Nephron (organoid): ENCODE results near the gene RHBDF2.

Source experiments
- H3K27ac Mint-ChIP-seq, 3 experiments: 2 replicates each; pipeline ENCODE4 v1.8.0; 2020; ENCODE audit warnings: mixed read lengths in 3 of 3, mild to moderate bottlenecking in 2 of 3, moderate library complexity in 1 of 3
- H3K27me3 Mint-ChIP-seq: 2 replicates; pipeline ENCODE4 v1.8.0; 2021; ENCODE audit warnings: low read depth, mild to moderate bottlenecking, moderate library complexity, mixed read lengths
- H3K36me3 Mint-ChIP-seq: 2 replicates; pipeline ENCODE4 v1.8.0; 2020; ENCODE audit warnings: low read depth, mixed read lengths
- H3K4me1 Mint-ChIP-seq: 2 replicates; pipeline ENCODE4 v1.8.0; 2020; ENCODE audit warnings: mixed read lengths
- H3K4me3 Mint-ChIP-seq, 3 experiments: 2 replicates each; pipeline ENCODE4 v1.8.0; 2020; ENCODE audit warnings: mild to moderate bottlenecking in 3 of 3, mixed read lengths in 3 of 3, moderate library complexity in 2 of 3
- H3K9me3 Mint-ChIP-seq: 2 replicates; pipeline ENCODE4 v1.8.0; 2020; ENCODE audit warnings: mixed read lengths
- TF ChIP-seq, protein P1 (sequence below), 3 experiments: fragments of 200-600 bp; sonication (generic); IDR thresholded peaks; one replicate each; pipeline ENCODE4 v1.5.0; 2021; ENCODE audit warnings: antibody characterized with exemption in 3 of 3; ENCODE audit not compliant: unreplicated experiment in 3 of 3

The RHBDF2 gene

GRCh38 chr17:76467809-76468633, 33.2 kb downstream of the RHBDF2 start:
- H3K4me1 Mint-ChIP-seq, result peaks cover 5% of the 10 kb centered on the region
- H3K27ac Mint-ChIP-seq, result no peak overlapping the region
- no peaks in the 10 kb centered on the region for H3K9me3 Mint-ChIP-seq
- H3K27me3 Mint-ChIP-seq, result peaks cover 24% of the 10 kb centered on the region
- TF ChIP-seq, protein P1, sequence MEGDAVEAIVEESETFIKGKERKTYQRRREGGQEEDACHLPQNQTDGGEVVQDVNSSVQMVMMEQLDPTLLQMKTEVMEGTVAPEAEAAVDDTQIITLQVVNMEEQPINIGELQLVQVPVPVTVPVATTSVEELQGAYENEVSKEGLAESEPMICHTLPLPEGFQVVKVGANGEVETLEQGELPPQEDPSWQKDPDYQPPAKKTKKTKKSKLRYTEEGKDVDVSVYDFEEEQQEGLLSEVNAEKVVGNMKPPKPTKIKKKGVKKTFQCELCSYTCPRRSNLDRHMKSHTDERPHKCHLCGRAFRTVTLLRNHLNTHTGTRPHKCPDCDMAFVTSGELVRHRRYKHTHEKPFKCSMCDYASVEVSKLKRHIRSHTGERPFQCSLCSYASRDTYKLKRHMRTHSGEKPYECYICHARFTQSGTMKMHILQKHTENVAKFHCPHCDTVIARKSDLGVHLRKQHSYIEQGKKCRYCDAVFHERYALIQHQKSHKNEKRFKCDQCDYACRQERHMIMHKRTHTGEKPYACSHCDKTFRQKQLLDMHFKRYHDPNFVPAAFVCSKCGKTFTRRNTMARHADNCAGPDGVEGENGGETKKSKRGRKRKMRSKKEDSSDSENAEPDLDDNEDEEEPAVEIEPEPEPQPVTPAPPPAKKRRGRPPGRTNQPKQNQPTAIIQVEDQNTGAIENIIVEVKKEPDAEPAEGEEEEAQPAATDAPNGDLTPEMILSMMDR (IDR thresholded peaks at IDR 0.05; ENCODE audit: unreplicated experiment in 3 of 3), result no peak
- no peaks in the 10 kb centered on the region for H3K36me3 Mint-ChIP-seq
- H3K4me3 Mint-ChIP-seq, result no peak overlapping the region

DNA sequence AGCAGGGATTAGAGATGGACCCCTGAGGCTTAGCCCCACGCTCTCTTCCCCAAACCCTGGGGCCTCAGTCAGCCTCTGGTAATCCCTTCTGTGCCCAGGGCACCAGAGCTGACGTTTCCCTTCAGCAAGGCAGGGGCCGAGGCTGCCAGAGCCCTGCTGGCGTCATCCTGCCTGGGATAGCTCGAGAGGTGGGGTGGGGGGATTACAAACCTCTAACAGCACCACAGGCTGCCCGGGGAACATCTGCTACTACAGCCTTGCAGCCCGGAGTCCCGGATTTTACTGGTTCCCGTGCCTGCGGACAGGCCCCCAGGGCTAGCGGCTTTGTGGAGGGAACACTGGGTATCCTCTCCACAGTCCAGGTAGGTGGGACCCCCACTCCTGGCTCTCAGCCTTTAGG, 33.9 kb downstream of the RHBDF2 start, which contains the start of gene AANAT:
TSS of gene AANAT (plus strand) at position 238 of the 400 bp plus-strand sequence. CDS start 1,144 bp downstream, outside the sequence.
- Mint-ChIP-seq H3K4me1 (peaks cover 5% of the 10 kb centered on the region), H3K9me3 (no peaks in the 10 kb centered on the region), H3K27me3 (peaks cover 28% of the 10 kb centered on the region), H3K27ac (no peak within 1 kb of the TSS), H3K36me3 (no peaks in the 10 kb centered on the region), H3K4me3 (no peak within 1 kb of the TSS)
- TF ChIP-seq, protein P1 (IDR thresholded peaks at IDR 0.05; ENCODE audit: unreplicated experiment in 3 of 3), result no peak

DNA sequence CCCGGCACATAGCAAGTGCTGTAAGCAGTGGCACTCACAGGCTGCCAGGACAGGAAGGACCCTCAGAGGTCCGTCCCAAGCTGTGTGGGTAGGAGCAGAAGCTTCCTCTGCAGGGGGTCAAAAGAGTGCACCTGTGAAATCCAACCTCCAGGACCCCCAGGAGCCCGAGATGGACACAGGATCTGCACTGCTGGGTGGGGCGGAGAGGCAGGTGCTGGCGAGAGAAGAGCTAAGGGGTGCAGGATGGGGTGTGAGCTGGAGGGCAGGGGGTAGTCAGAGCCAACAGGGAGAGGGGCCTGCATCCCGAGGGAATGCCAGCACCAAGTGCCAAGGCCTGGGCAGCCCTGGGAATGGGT, 34.5 kb downstream of the RHBDF2 start:
- H3K27me3 Mint-ChIP-seq, result peaks cover 29% of the 10 kb centered on the region
- TF ChIP-seq, protein P1 (IDR thresholded peaks at IDR 0.05; ENCODE audit: unreplicated experiment in 3 of 3), result no peak
- no peak overlapping the region for H3K27ac Mint-ChIP-seq

DNA sequence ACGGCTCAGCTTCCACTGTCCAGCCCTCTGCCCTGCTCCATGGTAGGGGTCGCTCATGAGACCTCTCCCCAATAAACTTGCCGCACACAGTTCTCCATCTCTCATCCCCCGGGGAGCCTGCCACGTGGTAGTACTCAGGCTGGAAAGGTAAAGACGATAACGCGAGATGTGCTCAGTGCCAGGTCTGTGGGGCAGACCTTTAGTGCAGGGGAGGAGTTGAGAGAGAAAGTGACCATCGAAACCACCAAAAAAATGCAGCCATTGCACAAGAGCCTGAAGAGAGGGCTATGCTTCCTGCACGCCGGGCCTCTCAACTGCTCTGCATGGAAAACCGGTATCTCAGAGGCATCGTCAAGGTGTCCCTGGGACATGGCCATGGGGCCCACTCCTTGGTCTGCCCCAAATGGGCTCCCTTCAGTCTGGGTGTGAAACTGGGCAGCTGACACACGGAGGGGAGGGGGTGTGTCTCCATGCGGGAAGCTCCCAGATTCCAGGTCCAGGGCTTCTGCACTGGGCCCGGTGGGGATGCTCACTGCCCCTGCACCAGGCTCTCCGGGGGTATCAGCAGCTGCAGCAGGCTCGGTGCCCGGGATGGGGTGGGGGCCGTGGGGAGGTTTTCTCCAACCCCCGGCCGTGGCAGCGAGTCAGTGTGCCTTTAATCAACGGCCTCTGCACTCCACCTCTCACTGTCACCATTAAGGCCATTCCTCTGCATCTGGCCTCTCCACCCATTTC, 38.5 kb downstream of the RHBDF2 start:
- Mint-ChIP-seq H3K9me3 (no peaks in the 10 kb centered on the region), H3K27me3 (peaks cover 21% of the 10 kb centered on the region)

More for the DNA sequence above, 34.5 kb downstream of the RHBDF2 start:
- H3K36me3 Mint-ChIP-seq, result no peaks in the 10 kb centered on the region
- H3K4me1 Mint-ChIP-seq, result peaks cover 5% of the 10 kb centered on the region
- no peaks in the 10 kb centered on the region for H3K9me3 Mint-ChIP-seq
- no peak overlapping the region for H3K4me3 Mint-ChIP-seq

GRCh38 chr17:76461765-76462555, 39.3 kb downstream of the RHBDF2 start:
- Mint-ChIP-seq H3K9me3 (no peaks in the 10 kb centered on the region), H3K27me3 (peaks cover 20% of the 10 kb centered on the region), H3K4me1 (peaks cover 5% of the 10 kb centered on the region), H3K27ac (no peak overlapping the region), H3K4me3 (no peak overlapping the region), H3K36me3 (no peaks in the 10 kb centered on the region)
- TF ChIP-seq, protein P1 (IDR thresholded peaks at IDR 0.05; ENCODE audit: unreplicated experiment in 3 of 3), result no peak

More for the DNA sequence above, 38.5 kb downstream of the RHBDF2 start:
- Mint-ChIP-seq H3K4me1 (peaks cover 5% of the 10 kb centered on the region), H3K27ac (no peak overlapping the region), H3K4me3 (no peak overlapping the region), H3K36me3 (no peaks in the 10 kb centered on the region)
- TF ChIP-seq, protein P1 (IDR thresholded peaks at IDR 0.05; ENCODE audit: unreplicated experiment in 3 of 3), result no peak
